Neural cell (in vitro differentiated cells): ENCODE measurements around the gene MYH6. TPM values are rescaled to one million over a fixed set of nuclear protein-coding genes. Genes with fewer than 3 reads are reported as not detected.
"Not testable (repeated sequence)": the region's sequence is repeated elsewhere in the genome, so short reads cannot be mapped to it uniquely, and the experiment has no call there.

Experiments
- H2AFZ ChIP-seq: fragments of 200-600, 300-800 bp; sonication (generic), shearing (Covaris generic); 2 replicates; pipeline ENCODE4 v1.6.0; 2014; ENCODE audit warnings: low read depth, mild to moderate bottlenecking, antibody characterized with exemption, low read length, moderate library complexity
- H3F3A ChIP-seq: fragments of 200-600 bp; shearing (Covaris generic); 2 replicates; pipeline ENCODE4 v1.6.1; 2016; ENCODE audit warnings: mild to moderate bottlenecking, moderate library complexity, mixed read lengths, antibody characterized with exemption, low read length; ENCODE audit not compliant: insufficient read depth, poor library complexity, severe bottlenecking
- H3K27ac ChIP-seq: fragments of 200-600, 300-800 bp; sonication (generic), shearing (Covaris generic); 2 replicates; pipeline ENCODE4 v1.5.1; 2014; ENCODE audit warnings: mild to moderate bottlenecking, low read length, moderate library complexity
- H3K27me3 ChIP-seq: fragments of 300-800, 200-600 bp; sonication (generic), shearing (Covaris generic); 2 replicates; pipeline ENCODE4 v1.6.0; 2014; ENCODE audit warnings: mild to moderate bottlenecking, low read depth, low read length, moderate library complexity; ENCODE audit not compliant: insufficient read depth
- H3K36me3 ChIP-seq: fragments of 300-800, 200-600 bp; sonication (generic), shearing (Covaris generic); 2 replicates; pipeline ENCODE4 v1.5.1; 2014; ENCODE audit warnings: mild to moderate bottlenecking, antibody characterized with exemption, low read length, moderate library complexity; ENCODE audit not compliant: insufficient read depth
- H3K4me2 ChIP-seq: fragments of 300-800, 200-600 bp; sonication (generic), shearing (Covaris generic); 2 replicates; pipeline ENCODE4 v1.6.0; 2014; ENCODE audit warnings: mild to moderate bottlenecking, low read length
- H3K4me3 ChIP-seq: fragments of 300-800, 200-600 bp; sonication (generic), shearing (Covaris generic); 2 replicates; pipeline ENCODE4 v1.5.1; 2014; ENCODE audit warnings: mild to moderate bottlenecking, low read length, moderate library complexity
- H3K79me2 ChIP-seq: fragments of 200-600 bp; shearing (Covaris generic); replicated peaks from 2 replicates; pipeline ENCODE4 v1.6.0; 2014; ENCODE audit warnings: mild to moderate bottlenecking, low read length, moderate library complexity; ENCODE audit not compliant: insufficient read depth
- H3K9ac ChIP-seq: fragments of 300-800, 200-600 bp; sonication (generic), shearing (Covaris generic); 2 replicates; pipeline ENCODE4 v1.6.1; 2016; ENCODE audit warnings: mild to moderate bottlenecking, low read length, mixed read lengths
- H3K9me2 ChIP-seq: fragments of 200-600 bp; shearing (Covaris generic); 2 replicates; pipeline ENCODE4 v1.6.1; 2016; ENCODE audit warnings: mild to moderate bottlenecking, low read length, mixed read lengths; ENCODE audit not compliant: insufficient read depth
- H3K9me3 ChIP-seq: fragments of 200-600, 300-800 bp; sonication (generic), shearing (Covaris generic); 2 replicates; pipeline ENCODE4 v1.6.1; 2016; ENCODE audit warnings: mild to moderate bottlenecking, mixed run types, low read length, moderate library complexity, mixed read lengths
- H4K20me1 ChIP-seq: fragments of 200-600 bp; shearing (Covaris generic); 2 replicates; pipeline ENCODE4 v1.6.1; 2016; ENCODE audit warnings: mild to moderate bottlenecking, mixed run types; ENCODE audit not compliant: insufficient read depth
- CTCF ChIP-seq: fragments of 450-650 bp; IDR thresholded peaks from 2 replicates; pipeline ENCODE4 v1.5.1; 2014; ENCODE audit warnings: antibody characterized with exemption, mild to moderate bottlenecking, moderate library complexity; ENCODE audit not compliant: poor library complexity, severe bottlenecking
- EP300 ChIP-seq: fragments of 450-650 bp; conservative IDR thresholded peaks from 2 replicates; pipeline ENCODE4 v1.6.1; 2014; ENCODE audit warnings: antibody characterized with exemption, mild to moderate bottlenecking, moderate library complexity; ENCODE audit not compliant: poor library complexity, severe bottlenecking
- EZH2 ChIP-seq: fragments of 200-600, 300-800 bp; shearing (Covaris generic), sonication (generic); IDR thresholded peaks from 2 replicates; pipeline ENCODE4 v1.6.1; 2014; ENCODE audit warnings: antibody characterized with exemption, low read length, borderline replicate concordance, mild to moderate bottlenecking; ENCODE audit not compliant: insufficient read depth, poor library complexity, severe bottlenecking
- MXI1 ChIP-seq: fragments of 450-650 bp; conservative IDR thresholded peaks from 2 replicates; pipeline ENCODE4 v1.6.1; 2014; ENCODE audit warnings: antibody characterized with exemption, mild to moderate bottlenecking; ENCODE audit not compliant: poor library complexity, severe bottlenecking
- POLR2AphosphoS5 ChIP-seq: IDR thresholded peaks from 2 replicates; pipeline ENCODE4 v1.6.1; 2012
- RAD21 ChIP-seq: fragments of 450-650 bp; conservative IDR thresholded peaks from 2 replicates; pipeline ENCODE4 v1.6.1; 2014; ENCODE audit warnings: antibody characterized with exemption, mild to moderate bottlenecking, moderate library complexity
- REST ChIP-seq: IDR thresholded peaks from 2 replicates; pipeline ENCODE4 v1.6.1; 2012; ENCODE audit warnings: borderline replicate concordance
- SMC3 ChIP-seq: fragments of 450-650 bp; conservative IDR thresholded peaks from 2 replicates; pipeline ENCODE4 v1.6.1; 2014; ENCODE audit warnings: antibody characterized with exemption, mild to moderate bottlenecking, moderate library complexity; ENCODE audit not compliant: poor library complexity
- TAF1 ChIP-seq: IDR thresholded peaks from 2 replicates; pipeline ENCODE4 v1.6.1; 2012; ENCODE audit warnings: low read depth
- polyA minus RNA-seq: library from RNA; depleted of rRNA, polyadenylated mRNA; stranded (reverse); fragments of >200 nt; gene quantifications from 2 replicates; pipeline ENCODE4 v1.2.3, GENCODE V29; 2014
- polyA plus RNA-seq: library from polyadenylated mRNA; depleted of rRNA; stranded (reverse); fragments of >200 nt; gene quantifications from 2 replicates; pipeline ENCODE4 v1.2.3, GENCODE V29; 2014

Gene MYH6
- polyA plus RNA-seq: not detected in 2 replicates
- not detected in 2 replicates for polyA minus RNA-seq

- no peak within 1 kb of the TSS for H3K27ac ChIP-seq
- no peaks in the 10 kb centered on the region for H3K36me3 ChIP-seq
- H3K27me3 ChIP-seq: no peaks in the 10 kb centered on the region
- no peaks in the 10 kb centered on the region for H3F3A ChIP-seq
- no peaks in the 10 kb centered on the region for H3K9me3 ChIP-seq
- H3K4me2 ChIP-seq: no peak within 1 kb of the TSS
- no peak within 1 kb of the TSS for H3K9ac ChIP-seq
- H4K20me1 ChIP-seq: no peaks in the 10 kb centered on the region
- no peaks in the 10 kb centered on the region for H3K9me2 ChIP-seq
- no peak within 1 kb of the TSS for H3K4me3 ChIP-seq
- H3K79me2 ChIP-seq: no peaks in the 10 kb centered on the region
- no peak within 1 kb of the TSS for H2AFZ ChIP-seq
- TF ChIP-seq REST: no peak
- no peak for TF ChIP-seq POLR2AphosphoS5
- no peak for TF ChIP-seq SMC3
- TF ChIP-seq CTCF: no peak
- TF ChIP-seq EZH2: no peak
- TF ChIP-seq RAD21: no peak
- TF ChIP-seq EP300: no peak
- no peak for TF ChIP-seq TAF1
- TF ChIP-seq MXI1: no peak
These were observed at the start of gene MYH6 for GRCh38 chr14:23407516-23408306. TSS of gene MYH6 (minus strand) at chr14:23408273. CDS start at chr14:23407223, 1,050 bp downstream.

- not testable (repeated sequence) for H3K9me3 ChIP-seq, H3K9me2 ChIP-seq, H3K27ac ChIP-seq, H3K4me3 ChIP-seq, H3K4me2 ChIP-seq, H4K20me1 ChIP-seq, H3K27me3 ChIP-seq, H3K79me2 ChIP-seq, H3K9ac ChIP-seq, H2AFZ ChIP-seq, H3K36me3 ChIP-seq, H3F3A ChIP-seq
- TF ChIP-seq RAD21 (peak; percentile 11), CTCF (peak; percentile 11)
These were observed 49.0 kb upstream of the MYH6 start for GRCh38 chr14:23456883-23457586.
